HG03060 (cell line): ENCODE data around the gene DYNLT4.

ENCODE experiments used
- ATAC-seq: cut with Tn5 transposase; IDR thresholded peaks from one replicate; pipeline ENCODE4 v1.9.1; 2021; ENCODE audit warnings: low read depth, moderate number of reproducible peaks; ENCODE audit not compliant: unreplicated experiment

The DYNLT4 gene

DNA sequence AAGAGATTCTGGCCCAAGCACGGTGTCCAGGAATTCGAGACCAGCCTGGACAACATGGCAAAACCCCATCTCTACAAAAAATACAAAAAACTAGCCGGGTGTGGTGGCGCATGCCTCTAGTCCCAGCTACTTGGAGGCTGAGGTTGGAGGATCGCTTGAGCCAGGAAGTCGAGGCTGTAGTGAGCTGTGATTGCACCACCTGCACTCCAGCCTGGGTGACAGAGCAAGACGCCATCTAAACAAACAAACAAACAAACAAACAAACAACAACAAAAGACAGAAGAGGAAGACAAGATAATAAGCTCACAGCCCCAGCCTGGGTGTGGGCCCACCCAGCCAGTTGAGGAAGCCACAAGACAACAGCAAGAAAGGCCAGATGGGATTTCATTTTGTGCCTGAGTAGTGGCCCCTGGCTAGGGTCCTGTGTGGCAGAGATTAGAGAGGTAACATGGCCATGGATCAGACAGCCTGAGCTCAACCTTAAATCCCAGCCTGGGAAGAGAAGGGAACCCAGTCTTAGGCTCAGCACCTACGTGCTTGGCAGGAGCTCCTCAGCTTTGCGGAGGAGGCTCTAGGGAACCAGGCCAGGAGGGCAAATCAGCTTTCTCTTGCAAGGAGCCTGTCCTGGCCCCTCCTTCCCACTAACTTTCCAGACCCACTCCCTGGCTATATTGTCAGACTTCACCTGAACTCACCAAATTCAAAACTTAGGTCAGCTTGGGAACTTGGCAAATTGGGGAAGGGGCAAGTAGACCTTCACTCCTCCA is 14.2 kb downstream of the DYNLT4 start:
- ATAC-seq = no peak

DNA sequence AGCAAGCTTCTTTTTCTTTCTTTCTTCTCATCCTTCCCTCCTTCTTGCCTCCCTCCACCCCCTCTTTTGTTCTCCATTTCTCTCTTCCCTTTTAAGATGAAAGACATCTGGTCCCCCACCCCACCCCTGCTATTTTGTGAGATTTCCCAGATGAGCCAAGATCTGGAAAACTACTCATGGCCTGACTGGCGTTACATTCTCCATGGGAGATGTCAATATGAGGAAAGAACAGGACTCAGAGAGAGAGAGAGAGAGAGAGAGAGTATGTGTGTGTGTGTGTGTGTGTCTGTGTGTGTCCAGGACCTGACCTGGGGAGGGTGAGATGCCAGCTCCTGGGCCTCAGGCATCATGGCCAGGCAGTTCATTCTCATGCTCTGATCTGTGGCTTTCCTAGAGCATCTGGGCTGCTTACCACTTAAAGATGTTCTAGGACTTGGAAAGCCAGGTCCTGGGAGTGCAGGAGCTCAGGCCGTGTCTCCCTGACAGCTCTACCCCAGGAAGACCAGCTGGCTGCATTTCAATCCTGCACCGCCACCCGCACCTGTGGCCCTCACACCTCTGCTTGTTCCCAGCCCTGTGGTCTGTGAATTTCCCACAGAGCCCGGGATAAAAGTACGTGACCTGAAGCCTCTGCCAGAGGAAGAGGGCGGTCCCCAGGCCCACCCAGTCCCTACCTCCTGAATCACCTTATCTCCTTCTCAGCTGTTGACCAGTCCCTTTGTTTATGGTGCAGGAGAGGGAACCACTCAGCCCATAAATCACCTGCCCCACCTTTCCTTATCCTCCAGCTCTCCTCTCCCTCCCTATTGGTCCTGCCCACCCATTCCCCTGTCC is 16.0 kb downstream of the DYNLT4 start:
- no peak for ATAC-seq

DNA sequence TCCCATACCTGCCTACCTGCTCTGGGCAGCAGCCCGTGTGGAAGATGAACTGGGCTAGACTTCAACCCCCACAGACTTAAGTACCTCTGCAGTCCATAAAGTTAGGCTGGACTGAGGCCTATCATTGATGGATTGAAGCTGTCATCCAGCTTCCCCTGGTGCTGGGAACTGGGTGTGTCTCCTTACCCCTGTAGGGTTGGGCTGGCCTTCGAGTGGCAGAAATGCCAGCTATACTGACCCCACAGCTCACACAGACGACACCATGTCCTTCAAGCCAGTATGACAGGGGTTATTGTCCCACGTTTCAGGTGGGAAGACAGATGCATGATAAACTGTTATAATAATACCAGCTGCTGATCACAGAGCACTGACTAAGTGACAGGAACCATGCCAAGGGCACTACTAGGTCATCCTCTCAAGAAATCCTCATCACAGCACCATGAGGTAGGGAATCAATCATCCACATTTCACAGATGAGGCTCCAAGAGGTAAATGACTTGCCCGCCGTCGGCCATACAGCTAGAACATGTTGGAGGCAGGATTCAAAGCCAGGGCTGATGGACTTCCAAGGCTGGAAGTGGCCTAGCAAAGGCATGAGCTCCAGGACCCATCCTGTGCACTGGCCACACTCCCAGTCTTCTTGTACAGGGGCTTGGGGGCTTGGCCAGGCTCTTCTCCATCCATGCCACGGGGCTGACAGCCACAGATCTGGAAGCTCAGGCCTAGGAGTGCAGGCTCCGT is 18.9 kb downstream of the DYNLT4 start, which contains the start of gene BEST4:
TSS of gene BEST4 (minus strand) at position 51 of the 741 bp plus-strand sequence. CDS start 465 bp downstream, outside the sequence.
- no peak for ATAC-seq

DNA sequence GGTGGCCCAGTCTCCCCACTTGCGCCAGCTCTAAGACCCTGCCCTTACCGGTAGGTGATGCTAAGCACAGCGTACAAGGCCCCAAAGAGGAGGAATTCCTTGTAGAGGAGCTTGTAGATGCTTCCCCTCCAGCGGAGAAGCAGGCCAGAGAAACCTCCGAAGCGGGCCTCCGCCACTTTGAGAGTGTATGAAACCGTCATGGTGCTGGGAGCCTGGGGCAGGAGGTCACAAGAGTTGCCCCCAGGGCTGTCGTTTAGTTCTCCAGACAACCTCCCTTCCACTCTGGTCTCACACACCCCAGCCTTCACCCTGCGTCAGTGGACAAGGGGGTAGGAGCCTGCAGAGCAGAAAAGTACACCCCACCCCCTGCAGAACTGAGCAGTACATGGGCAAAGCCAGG is 19.6 kb downstream of the DYNLT4 start:
- no peak for ATAC-seq

DNA sequence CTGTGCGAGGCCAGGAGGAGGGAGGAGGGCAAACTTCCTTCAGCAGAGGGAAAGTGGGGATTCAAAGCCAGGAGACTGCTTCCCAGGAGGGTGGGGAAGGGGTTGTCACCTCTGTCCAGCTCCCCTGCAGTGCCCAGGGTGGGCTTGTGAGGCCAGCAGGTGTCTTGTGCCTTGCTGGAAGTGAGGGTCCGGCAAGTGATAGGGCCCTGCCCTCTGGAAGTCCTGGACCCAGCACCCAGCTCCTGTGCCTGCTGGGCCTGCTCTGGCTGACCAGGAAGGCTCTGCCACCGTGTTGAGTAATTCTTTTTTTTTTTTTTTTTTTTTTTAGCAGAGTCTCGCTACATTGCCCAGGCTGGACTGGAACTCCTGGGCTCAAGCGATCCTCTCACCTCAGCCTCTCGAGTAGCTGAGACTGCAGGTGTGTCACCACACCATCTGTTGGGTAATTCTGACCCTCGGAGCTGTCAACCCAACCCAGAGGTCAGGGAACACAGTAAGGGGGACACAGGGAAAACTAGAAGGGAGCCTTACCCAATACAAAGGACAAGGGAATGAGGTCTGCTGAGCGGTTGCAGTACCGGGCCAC is 20.2 kb downstream of the DYNLT4 start:
- no peak for ATAC-seq

DNA sequence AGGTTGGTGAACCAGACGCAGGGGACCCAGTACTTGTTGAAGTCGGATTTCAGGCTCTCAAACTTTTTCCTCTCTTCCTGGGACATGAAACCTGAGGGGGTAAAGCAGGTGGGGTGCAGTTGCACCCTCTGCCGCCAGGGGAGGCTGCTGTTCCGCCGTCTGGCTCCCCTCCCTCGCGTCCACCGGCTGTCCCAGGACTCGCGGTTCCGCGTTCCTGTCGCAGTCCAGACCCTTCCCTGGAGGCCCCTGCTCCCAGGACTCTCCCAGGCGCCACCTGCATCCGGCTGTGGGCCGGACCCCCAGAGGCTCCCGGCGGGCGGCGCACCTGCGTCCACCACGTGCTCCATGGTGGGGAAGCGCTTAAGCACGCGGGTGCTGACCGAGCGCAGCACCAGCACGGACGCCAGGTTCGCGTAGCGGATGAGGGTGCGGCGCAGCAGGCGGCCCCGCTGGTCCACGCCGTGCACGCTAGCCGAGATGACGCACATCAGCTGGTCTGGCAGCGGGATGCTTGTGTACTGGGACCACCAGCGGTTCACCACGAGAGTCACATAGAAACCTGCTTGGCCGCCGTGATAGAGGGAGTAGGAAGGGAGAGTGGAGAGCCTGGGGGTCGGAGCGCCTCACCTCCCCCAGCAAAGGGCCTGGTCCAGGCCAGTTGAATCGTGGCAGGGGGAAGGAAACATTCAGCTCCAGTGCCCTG is 20.9 kb downstream of the DYNLT4 start:
- ATAC-seq = no peak

DNA sequence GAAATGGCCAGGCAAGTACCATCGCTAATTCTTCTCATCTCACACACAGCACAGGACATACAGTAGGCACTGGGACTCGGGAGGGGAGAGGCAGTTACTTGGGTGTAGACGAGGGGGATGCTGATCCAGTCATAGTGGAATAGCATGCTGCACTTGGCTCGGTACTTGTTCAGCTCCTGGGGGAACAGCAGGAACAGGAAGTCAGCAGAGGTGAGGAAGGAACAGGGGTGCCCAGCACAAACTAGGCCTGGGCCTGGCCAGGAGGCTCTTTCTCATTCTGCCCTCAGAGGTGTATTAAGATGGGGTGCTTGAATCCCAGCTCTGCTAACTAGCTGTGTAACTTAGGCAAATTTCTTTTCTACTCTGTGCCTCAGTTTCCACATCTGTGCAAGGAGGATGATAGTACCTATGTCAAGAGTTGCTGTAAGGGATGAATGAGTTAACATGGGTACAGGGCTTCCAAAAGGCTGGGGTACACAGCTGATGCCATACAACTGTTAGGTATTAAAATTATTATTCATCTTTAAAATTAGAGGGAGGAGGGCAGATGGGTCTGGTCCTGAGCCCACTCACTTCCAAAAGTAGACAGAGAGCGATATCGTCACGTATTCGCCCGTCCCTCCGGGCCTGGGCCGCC is 21.5 kb downstream of the DYNLT4 start:
- no peak for ATAC-seq

DNA sequence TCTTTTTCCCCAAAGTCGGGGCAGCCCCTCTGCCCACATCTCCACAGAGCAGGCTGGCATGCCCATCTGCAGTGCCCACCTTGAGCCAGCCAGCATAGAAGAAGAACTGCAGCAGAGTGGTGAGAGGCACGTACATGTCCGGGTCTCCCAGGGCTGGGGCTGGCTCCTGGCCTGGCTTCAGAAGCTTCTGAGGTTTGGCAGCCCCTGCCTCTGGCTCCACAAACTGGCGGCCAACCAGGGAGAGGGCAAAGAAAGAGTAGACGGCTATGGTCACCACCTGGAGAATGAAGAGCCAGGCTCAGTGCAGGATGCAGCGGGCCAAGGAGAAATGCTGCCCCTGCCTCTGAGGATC is 22.1 kb downstream of the DYNLT4 start:
- no peak for ATAC-seq

DNA sequence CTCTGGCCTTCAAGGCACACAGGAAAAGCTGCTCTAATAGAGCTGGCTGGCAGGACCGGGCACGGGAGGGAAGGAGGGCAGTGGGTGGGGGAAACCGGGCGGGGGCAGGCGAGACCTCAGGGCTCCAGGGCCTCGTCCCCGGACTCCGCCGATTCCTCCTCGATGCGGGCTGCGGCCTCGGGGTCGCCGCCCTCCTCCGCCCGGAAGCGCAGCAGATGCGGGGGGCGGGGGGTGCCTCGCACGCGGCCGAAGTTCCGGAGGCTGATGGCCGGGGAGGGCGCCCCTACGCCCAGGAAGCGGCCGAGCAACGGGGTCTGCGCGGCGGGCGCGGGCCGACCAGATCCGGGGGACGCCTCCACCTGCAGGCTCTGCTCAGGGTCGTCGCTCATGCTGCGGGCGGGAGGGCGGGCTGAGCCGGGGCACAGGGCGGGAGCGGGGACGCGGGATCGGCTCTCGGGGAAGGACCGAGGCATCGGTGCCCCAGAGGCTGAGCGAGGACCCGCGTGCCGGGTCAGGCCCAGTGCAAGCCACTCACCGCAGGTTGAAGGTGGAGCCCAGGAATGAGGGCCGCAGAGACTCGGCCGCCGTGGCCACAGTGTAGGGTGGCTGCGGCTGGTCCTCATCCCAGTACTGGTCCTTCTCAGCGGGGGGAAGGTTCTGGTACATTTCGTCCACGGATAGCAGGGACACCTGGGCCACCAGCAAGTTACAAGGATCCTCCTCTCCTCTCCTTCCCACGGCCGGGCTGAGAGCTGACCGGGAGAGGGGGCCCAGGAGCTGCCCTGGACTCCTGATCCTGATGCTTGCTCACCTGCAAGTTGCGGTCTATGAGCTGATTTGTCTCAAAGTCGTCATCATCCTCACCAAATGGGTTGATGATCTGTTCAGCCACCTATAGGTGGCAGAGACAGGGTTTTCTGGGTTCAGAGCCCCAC is 22.8 kb downstream of the DYNLT4 start:
- ATAC-seq = no peak

DNA sequence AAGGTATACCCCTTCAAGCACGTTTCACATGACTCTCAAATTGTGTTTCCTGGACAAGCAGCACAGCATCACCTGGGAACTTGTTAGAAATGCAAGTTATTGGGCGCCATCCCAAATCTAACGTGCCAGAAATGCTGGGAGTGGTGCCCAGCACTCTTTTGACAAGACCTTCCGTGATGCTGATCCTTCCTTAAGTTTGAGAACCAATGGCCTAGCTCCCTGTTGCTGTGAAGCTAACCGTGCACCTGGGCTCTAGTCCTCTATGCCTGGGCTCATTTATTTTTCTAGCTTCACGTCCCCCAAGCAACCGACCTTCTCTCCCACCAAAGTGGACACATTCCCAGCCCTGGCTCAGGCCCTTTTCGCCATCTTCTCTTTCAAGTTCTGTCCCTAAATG is 23.5 kb downstream of the DYNLT4 start:
- ATAC-seq = no peak

DNA sequence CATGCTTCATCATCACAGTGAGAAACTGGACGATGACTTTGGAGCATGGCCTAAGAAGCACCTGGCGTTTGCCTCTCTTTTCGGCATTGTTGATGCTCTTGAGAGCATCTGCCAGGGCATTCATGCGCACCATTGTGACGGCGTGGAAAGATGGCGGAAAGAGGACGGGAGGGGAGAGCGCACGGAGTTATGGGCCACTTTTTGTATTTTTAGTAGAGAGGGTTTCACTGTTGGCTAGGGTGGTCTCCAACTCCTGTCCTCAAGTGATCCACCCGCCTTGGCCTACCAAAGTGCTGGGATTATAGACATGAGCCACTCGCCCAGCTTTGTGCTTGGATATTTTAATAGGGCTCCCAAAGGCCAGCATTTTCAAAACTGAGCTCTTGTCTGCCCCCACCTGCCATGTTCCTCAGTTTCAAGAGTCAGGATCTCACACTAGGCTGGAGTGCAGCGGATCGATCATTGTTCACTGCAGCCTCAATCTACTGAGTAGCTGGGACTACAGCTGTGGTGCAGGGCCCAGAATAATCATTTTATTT is 26.5 kb downstream of the DYNLT4 start:
- no peak for ATAC-seq

DNA sequence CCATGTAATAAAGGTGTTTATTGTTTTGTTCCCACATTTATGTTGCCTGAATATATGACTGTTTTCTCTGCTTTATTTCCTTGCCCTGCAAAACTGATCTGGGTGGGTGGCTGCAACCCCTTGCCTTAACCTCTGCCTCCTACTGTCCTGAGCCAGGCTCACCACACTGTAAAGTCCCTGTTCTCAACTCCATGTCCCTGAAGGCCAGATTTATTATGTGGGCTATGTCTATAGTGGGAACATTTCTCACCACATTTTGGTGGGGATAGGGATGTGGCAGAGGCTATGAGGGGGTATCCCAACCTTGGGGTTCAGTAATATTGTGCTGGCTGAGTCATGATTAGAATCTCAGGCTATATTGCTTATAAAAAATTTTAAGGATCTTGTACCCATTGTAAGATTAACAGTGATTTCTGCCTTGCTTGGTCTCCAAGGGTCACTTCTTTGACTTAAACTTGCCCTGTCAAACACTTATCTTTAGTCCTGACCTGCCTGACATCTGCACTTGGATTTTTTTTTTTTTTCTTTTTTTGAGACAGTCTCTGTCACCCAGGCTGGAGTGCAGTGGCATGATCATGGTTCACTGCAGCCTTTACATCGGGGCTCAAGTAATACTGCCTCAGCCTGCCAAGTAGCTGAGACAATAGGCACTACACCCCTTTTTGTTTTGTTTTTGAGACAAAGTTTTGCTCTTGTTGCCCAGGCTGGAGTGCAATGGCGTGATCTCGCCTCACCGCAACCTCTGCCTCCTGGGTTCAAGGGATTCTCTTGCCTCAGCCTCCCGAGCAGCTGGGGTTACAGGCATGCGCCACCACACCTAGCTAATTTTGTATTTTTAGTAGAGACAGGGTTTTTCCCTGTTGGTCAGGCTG is 28.2 kb downstream of the DYNLT4 start:
- ATAC-seq = no peak

DNA sequence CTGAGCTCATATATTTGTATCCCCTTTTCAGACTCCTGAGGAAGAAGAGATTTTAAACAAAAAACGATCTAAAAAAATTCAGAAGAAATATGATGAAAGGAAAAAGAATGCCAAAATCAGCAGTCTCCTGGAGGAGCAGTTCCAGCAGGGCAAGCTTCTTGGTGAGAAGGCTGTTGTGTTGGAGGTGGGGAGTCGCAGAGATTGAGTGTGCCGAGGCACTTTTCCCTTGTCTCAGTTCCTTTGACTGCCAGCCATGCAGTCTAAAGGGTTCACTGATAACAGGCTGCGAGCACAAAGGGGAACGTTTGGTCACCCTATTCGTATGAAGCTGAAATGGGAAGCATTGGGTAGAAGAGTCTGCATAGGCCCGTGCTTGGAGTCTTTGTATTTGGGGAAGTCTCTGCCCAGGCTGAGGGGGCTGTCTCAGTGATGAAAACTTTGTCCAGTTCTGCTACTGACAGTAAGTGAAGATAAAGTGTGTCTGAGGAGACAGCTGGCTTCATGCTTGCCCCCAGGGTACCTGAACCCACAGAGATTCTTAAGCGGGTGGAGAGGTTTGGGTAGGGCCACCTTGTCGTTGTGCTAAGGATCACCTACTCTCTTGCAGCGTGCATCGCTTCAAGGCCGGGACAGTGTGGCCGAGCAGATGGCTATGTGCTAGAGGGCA is 29.0 kb downstream of the DYNLT4 start:
- ATAC-seq = no peak

DNA sequence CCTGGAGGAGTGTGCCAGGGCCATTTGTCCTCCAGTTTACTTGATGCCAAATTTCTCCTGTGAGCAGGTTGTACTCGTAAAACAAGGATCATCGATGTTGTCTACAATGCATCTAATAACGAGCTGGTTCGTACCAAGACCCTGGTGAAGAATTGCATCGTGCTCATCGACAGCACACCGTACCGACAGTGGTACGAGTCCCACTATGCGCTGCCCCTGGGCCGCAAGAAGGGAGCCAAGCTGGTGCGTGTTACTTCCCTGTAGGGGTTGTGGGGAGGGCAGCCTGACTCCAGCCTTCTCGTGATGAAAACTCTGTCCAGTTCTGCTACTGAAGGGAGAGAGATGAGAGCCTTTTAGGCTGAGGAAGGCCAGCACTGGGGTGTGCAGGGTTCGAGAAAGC is 29.6 kb downstream of the DYNLT4 start:
- no peak for ATAC-seq

DNA sequence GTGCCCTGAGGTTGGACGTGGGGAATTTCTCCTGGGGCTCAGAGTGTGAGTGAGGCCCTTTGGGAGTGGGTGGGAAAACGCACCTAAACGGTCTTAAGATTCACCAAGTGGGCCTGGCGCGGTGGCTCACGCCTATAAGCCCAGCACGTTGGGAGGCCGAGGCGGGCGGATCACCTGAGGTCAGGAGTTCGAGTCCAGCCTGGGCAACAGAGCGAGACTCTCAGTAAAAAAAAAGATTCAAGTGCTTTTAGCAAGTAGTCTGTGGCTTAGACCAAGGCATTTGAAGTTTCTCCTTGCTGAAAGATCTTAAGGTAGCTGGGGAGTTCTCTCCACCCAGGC is 30.5 kb downstream of the DYNLT4 start:
- no peak for ATAC-seq

DNA sequence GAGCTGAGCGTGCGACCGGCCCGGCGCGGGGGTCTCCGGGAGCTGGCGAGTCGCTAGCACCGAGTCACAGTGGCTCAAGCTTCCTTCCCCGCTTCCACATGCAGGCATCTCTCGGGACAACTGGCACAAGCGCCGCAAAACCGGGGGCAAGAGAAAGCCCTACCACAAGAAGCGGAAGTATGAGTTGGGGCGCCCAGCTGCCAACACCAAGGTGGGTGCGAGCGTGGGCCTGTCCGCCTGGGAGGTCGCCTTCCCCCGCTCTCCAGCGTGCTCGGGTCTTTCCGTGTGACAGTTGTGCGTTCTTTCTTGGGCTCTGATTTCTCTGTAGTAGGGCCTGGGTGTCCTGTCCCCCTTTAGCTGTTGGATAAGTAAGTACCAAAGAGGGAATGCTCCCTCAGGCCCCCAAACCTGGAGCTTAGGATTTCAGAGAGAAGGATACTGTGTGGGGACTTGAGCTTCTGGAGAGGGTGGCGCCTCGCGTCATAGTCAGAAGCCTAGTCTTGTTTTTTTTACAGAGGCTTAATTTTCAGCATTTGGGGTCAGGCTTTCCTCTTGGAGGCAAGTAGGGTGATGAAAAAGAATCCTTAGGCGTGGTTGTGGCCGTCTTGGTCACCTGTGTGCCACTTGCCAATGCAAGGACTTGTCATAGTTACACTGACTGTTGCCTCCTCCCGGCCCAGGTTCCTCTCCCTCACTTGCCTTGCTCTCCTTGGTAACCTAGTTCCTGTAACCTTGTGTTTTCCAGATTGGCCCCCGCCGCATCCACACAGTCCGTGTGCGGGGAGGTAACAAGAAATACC is 31.0 kb downstream of the DYNLT4 start:
- no peak for ATAC-seq
